ENCODE measurements around the gene NLRP5. TPM values are rescaled to one million over a fixed set of nuclear protein-coding genes. Genes with fewer than 3 reads are reported as not detected.
A peak's percentile ranks its signal among the peaks of the same experiment; 100 is the strongest.
"Not testable (repeated sequence)": the region's sequence is repeated elsewhere in the genome, so short reads cannot be mapped to it uniquely, and the experiment has no call there.

The NLRP5 gene
- total RNA-seq: not detected

DNA sequence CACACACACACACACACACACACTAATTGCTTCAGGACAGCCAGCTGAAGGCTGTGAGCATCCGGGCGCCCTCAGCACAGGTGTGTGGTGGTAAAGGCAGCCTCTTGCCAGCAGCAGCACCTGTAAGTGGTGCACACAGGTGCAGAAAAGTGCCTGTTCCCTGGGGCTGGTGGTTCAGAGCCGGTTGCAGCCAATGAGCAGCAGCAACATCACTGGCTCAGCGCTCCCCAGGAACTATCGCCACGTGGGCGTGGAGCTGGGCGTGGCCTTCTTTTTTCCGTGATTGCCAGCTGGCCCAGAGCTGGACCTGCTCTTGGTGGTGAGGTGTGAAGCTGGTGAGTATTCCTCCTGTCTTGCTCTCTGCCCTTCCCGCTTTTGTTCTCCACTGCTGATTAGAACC lies at the start of gene NLRP5:
NLRP5 (plus strand) TSS at position 289 of the 400 bp plus-strand sequence.
- DNase-seq (ENCODE audit: low spot score in 2 of 2): no peak
- no peak for FAIRE-seq

DNA sequence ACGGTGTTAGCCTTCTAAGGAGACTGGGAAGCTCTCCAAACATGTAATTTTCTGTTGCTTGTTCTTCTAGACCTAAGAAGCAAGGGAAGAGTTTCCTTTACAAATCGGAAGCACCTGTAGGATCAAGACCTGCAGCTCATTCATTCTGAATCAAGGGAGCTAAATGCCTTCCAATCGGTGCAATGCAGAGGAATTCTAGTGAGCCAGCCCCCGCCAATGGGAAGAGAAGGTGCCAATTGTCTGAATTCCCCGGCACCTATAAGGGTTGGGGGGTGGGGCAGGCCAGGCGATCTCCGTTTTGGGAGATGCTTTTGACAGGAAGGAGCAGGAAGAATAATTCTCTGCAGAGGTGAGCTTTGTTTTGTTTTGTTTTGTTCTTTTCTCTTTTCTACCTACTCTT lies 47.4 kb upstream of the NLRP5 start:
- no peak for FAIRE-seq

DNA sequence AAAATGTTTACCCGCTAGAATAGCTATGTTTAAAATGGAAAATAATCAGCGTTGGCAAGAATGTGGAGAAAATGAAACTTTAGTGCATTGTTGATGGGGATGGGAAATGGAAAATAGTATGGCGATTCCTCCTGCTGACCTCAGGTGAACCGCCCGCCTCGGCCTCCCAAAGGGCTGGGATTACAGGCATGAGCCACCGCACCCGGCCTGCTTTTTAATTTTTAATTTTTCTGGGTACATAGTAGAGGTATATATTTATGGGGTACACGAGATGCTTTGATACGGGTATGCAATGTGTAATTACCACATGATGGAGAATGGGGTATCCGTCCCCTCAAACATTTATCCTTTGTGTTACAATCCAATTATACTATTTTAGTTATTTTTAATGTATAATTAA lies 46.3 kb upstream of the NLRP5 start:
- FAIRE-seq (no peak), DNase-seq (ENCODE audit: low spot score in 2 of 2) (no peak)

More for the DNA sequence above, 47.4 kb upstream of the NLRP5 start:
- DNase-seq (ENCODE audit: low spot score in 2 of 2): no peak

DNA sequence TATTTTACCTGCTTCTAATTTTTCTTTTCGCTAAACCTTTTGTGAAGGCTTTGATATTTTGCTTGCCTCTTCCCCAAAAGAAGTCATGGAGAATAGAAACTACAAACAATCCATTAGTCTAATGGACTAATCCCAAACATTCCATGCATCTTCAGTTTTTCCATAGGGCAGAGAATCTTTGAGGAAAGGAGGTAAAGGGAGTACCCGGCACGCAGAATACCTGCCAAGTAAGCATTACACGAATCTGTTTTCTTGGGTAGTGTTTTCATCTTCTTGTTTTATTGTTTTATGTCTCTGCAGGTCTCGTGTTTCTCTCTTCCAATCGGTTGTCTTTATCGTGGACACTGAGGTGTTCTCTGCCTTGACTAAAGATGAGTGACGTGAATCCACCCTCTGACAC lies 39.0 kb upstream of the NLRP5 start, which contains the start of gene NLRP8:
NLRP8 (plus strand) TSS at position 301 of the 400 bp plus-strand sequence.
- FAIRE-seq (no peak), DNase-seq (ENCODE audit: low spot score in 2 of 2) (no peak)

DNA sequence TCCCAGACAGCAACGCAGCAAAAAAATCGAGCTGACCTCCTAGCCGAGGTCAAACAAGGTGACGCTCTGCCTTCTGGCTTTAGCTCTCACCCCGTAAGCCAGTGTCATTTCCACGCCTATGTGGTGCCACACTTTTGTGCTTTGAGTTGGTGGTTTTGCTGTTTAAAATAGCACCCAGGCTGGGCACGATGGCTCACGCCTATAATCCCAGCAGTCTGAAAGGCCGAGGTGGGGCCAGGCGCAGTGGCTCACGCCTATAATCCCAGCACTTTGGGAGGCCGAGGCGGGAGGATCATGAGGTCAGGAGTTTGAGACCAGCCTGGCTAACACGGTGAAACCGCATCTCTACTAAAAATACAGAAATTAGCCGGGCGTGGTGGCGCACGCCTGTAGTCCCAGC lies 36.0 kb upstream of the NLRP5 start:
- FAIRE-seq: not testable (repeated sequence)

DNA sequence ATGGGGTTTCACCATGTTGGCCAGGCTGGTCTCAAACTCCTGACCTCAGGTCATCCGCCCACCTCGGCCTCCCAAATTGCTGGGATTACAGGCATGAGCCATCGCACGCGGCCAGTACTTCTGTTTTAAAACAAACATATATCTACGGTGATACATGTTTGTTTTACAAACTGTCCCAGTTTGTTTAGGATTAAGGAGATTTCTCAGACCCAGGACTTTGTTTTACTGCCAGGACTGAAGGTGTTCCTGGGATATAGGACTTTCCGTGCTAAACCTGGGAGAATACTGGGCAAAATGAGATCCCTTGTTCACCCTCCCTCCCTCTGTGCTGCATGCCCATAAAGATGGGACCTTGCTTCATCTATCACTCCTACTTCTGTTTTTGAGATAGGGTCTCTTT lies 30.1 kb upstream of the NLRP5 start:
- DNase-seq (ENCODE audit: low spot score in 2 of 2) (no peak), FAIRE-seq (no peak)

More for the DNA sequence above, 36.0 kb upstream of the NLRP5 start:
- DNase-seq (ENCODE audit: low spot score in 2 of 2): not testable (repeated sequence)

DNA sequence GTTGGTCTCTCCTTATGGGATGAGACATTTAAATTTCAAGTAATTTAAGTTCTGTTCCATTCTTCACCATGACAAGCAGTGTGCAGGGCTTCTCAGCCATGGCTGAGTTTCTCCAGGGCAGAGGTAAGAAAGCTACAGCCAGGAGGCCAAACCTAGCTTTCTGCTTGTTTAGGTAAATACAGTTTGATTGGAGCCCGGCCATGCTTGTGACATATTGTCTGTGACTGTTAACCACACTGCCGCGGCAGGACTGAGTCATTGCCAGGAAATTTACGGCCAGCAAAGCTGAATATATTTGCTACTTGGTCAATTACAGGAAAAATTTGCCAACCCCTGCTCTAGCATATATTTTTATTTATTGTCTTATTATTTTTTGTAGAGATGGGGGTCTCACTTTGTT lies 28.2 kb upstream of the NLRP5 start:
- no peak for FAIRE-seq
- DNase-seq (ENCODE audit: low spot score in 2 of 2): no peak

DNA sequence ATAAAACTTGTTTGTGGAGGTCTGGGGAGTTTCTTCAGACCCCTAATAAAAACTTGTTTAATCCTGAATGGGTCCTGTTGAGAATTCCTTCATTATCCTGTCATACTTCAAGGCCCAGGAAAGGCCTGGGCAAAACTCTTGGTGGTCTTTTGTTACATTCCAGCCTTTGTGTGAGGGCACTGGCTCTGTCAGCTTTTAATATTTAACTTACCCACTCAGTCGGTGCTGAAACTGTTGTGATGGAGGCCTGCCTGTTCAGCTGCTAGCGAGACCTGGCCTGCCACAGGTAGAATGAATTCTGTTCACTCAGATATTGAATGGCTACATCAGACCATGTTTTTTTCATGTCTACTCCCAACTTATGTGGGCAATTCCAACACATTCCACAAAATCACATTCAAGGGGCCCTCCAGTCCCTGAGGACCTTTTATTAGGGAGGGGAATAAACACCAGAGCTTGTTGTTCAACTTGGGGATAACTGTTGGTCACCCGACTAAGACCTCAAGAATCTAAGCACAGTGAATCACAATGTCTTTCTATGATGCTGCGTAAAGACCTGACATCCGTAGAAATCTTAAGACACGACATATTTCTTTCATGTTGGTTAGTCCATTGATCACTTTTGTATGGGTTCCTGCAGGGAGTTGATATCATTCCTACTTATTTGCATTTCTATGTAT lies 26.4 kb upstream of the NLRP5 start:
- no peak for DNase-seq (ENCODE audit: low spot score in 2 of 2)
- no peak for FAIRE-seq

DNA sequence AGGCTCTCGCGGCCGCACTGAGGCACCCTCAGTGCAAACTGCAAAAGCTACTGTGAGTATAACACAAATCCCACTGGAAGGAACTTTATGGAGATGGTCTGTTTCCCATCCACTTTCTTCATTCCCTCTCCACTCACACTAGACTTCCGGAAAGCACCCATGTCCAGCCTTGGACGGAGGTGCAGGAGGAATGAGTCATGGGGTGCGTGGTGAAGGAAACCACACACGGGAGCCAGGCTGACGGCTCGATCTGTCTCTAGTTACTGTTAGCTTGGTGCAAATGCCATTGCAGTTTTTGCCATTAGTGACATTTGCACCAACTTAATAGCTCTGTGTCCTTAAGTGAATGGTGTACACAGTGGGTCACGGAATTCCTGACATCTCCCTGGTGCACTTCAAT lies 24.4 kb upstream of the NLRP5 start:
- FAIRE-seq: no peak
- DNase-seq (ENCODE audit: low spot score in 2 of 2): no peak

DNA sequence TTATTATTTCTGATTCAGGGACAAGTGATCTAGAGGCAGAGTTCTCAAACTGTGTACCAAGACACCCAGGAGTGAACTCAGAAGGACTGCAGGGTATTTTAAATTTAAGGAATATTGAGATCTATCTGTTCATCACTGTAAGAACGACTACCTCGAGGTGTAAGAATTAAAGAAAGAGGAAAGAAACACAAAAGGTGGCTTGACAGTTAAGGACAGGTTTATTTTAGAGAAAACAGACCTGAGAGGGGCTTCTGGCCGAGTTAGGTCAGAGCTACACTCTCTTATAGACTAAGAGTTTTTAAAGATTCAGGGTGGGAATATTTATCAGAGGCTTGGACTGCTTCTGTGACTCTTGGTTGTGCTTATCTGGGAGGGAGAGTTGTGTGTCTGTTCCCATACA lies 12.6 kb upstream of the NLRP5 start:
- no peak for DNase-seq (ENCODE audit: low spot score in 2 of 2)
- FAIRE-seq: no peak

DNA sequence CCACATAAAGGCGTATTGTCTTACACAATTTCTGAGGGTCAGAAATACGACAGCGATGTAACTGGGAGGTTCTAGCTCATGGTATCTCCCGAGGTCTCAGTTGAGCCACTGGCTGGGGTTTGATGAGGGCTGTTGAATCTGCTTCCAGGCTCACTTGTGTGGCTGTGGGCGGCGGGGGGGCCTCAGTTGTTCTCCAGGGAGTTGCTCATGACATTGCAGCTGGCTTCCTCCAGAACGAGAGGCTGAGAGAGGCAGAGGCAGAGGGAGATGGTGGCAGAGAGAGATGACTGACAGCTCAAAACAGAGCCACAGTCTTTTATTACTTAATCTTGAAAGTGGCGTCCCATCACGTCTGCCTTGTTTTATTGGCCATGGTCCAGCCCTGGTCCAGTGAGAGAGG lies 6.2 kb upstream of the NLRP5 start:
- FAIRE-seq: no peak
- no peak for DNase-seq (ENCODE audit: low spot score in 2 of 2)

DNA sequence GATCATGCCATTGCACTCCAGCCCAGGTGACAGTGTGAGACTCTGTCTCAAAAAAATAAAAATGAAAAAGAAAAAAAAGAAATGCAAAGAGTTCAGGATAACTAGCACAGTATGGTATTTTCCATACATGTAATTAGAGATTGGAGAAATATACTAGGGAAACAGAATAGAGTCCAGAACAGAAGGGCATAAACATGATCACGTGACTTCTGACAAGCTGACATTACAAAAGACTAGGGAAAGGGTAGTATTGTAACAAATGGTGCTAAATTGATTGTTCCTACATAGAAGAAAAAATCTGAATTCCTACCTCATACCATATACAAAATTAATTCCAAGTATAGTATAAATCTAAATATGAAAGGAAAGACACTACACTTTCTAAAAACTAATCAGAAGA lies 1.3 kb upstream of the NLRP5 start:
- FAIRE-seq (no peak), DNase-seq (ENCODE audit: low spot score in 2 of 2) (no peak)

DNA sequence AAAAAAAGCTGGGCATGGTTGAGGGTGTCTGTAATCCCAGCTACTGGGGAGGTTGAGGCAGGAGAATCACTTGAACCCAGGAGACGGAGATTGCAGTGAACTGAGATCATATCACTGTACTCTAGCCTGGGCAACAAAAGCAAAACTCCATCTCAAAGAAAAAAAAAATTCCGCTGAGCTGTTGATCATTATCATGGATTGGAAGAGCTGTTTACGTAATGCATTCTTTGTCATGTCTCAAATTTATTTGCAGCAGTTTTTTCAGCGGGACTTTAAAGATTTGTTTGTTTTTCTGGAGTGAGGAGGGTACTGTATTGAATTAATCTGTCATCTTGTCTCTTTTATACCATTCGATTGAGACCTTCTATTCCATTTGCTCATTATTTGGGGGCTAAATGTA lies 4.3 kb downstream of the NLRP5 start:
- no peak for FAIRE-seq
- no peak for DNase-seq (ENCODE audit: low spot score in 2 of 2)

DNA sequence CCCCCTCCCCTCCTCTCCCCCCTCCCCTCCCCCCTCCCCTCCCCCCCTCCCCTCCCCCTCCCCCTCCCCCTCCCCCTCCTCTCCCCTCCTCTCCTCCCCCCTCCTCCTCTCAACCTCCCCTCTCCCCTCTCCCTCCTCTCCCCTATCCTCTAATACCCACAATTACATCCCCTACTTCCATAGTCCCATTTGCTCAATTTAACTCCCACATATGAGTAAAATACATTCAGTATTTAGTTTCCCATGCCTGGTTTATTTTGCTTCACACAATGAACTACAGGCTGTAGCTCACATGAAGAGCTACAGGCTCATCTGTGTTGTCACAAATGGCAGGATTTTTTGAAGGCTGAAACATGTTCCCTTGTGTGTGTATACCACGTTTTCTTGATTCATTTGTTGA lies 6.9 kb downstream of the NLRP5 start:
- no peak for FAIRE-seq
- DNase-seq (ENCODE audit: low spot score in 2 of 2): no peak

DNA sequence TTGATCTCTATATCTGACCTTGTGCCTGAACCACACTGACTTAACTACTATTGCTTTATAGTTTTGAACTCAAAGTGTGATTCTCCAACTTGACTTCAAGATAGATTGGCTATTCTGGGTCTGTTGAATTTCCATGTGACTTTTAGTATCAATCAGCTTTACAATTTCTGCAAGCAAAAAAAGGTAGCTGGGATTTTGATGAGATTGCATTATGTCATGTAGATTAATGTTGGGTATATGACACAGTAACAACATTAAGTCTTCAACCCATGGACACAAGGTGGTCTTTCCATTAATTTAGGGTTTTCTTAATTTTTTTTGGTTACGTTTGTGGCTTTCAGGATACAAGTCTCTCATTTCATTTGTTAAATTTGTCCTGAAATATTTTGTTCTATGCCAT lies 28.2 kb downstream of the NLRP5 start:
- DNase-seq (ENCODE audit: low spot score in 2 of 2) (no peak), FAIRE-seq (no peak)

DNA sequence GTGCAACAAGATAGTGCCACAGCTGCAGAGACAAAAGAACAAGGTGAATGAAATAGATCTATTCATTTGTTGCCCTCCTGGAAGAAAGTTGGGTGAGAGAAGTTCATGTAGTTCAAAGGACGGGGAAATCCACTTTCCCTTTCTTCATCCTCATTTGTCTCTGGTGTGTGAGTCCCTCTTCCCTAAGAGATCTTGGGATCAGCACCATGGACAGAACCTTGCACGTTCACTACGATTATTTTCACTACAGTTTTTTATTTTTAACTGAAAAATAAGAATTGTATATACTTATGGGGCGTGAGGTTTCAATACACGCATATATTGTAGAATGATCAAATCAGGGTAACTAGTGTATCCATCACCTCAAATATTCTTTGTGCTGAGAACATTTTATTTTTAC lies 29.2 kb downstream of the NLRP5 start:
- FAIRE-seq (no peak), DNase-seq (ENCODE audit: low spot score in 2 of 2) (no peak)

DNA sequence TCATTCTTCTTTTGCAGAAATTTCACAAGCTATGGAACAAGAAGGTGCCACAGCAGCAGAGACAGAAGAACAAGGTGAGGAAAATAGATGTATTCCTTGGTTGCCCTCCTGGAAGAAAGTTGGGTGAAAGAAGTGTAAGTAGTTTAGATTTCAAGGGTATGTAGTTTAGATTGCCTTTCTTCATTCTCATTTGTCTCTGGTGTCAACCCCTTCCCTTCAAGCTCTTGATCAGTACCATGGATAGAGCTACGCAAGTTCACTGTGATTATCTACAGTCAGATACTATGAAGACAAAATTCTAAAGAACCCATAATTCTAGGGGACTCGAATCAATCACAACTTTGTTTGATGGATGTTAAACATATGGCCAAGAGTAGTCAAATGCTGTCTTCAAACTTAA lies 32.8 kb downstream of the NLRP5 start:
- FAIRE-seq; DNase-seq (ENCODE audit: low spot score in 2 of 2): not testable (repeated sequence)

DNA sequence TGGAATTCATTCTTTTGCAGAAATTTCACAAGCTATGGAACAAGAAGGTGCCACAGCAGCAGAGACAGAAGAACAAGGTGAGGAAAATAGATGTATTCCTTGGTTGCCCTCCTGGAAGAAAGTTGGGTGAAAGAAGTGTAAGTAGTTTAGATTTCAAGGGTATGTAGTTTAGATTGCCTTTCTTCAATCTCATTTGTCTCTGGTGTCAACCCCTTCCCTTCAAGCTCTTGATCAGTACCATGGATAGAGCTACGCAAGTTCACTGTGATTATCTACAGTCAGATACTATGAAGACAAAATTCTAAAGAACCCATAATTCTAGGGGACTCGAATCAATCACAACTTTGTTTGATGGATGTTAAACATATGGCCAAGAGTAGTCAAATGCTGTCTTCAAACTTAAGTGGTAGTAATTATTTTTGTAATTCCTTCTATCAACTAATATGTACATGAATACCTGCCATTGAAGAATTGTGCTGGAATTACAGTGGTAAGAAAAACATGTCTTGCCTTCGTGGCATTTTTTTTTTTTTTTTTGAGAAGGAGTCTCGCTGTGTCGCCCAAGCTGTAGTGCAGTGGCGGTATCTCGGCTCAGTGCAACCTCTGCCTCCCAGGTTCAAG lies 33.9 kb downstream of the NLRP5 start:
- FAIRE-seq; DNase-seq (ENCODE audit: low spot score in 2 of 2): not testable (repeated sequence)

DNA sequence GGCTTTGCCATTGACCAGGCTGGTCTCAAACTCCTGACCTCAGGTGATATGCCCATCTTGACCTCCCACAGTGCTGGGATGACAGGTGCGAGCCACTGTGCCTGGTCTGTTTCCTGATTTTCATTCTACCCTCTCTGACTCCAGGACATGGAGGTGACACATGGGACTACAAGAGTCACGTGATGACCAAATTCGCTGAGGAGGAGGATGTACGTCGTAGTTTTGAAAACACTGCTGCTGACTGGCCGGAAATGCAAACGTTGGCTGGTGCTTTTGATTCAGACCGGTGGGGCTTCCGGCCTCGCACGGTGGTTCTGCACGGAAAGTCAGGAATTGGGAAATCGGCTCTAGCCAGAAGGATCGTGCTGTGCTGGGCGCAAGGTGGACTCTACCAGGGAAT lies 40.2 kb downstream of the NLRP5 start:
- no peak for FAIRE-seq
- DNase-seq (ENCODE audit: low spot score in 2 of 2): no peak

DNA sequence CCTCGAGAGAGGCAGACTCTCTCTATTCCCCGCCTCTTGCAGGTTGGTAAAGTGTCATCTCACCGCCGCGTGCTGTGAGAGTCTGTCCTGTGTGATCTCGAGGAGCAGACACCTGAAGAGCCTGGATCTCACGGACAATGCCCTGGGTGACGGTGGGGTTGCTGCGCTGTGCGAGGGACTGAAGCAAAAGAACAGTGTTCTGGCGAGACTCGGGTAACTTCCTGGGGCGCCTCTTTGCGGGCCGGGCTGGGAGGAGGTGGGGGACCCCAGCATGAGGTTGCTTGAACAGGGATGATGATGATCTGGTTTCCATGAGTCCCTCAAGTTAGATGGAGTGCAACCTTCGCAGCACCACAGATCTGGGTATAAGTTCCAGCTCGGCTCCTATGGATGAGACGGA lies 67.0 kb downstream of the NLRP5 start:
- no peak for FAIRE-seq
- DNase-seq (ENCODE audit: low spot score in 2 of 2): no peak

DNA sequence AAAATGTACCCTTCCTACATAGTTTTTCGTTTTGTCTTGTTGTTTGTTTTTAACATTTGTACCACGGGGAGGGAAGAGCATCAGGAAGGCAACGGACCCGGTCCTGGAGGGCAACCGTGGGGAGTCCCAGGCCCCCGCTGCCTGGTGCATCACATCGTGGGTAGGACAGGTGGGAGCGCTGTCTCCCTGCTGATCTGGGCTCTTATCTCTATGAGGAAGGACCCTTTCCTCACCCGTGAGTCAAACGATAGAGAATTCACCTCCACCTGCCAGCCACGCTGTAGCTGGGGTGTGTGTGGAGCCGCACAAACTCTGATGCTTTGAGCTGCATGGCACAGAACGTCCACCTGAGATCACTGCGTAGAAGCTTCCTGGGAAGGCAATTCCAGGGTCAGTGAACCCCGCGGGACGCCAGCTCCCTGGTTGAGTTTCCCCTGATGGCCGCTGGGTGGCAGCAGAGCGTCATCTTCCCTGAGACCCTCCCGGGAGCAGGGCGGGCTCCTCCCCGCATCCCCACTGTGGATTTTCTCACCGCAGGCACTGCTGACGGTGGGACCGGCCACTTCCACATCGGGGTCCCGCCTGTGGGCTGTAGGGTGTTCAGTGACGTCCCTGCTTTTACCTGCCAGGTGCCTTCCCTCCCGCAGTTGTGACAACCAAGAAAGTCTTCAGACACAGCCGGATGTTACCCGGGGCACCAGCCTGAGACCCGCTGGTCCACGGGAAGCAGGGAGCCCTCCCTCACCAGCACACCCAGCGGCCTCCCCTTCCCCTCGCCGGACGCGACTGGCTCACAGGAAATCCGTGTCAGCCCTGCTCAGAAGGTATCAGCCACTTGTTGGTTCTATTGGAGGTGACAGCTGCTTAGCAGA lies 79.8 kb downstream of the NLRP5 start:
- no peak for FAIRE-seq
- DNase-seq (ENCODE audit: low spot score in 2 of 2): peak in 1 of 2 donors; percentile 80

Measured in frontal cortex (tissue), 4 donors.